H1 (cell line): ENCODE measurements around the gene GRIK4. TPM values are rescaled to one million over a fixed set of nuclear protein-coding genes. Genes with fewer than 3 reads are reported as not detected.

ENCODE experiments used
- EP300 ChIP-seq, 2 experiments: IDR thresholded peaks; 1 replicate in 1 of 2; 2 replicates in 1 of 2; pipeline ENCODE4 v1.6.1; 2011 to 2012; ENCODE audit warnings: low read depth in 2 of 2, low read length in 2 of 2, mild to moderate bottlenecking in 2 of 2, borderline replicate concordance in 1 of 2, inconsistent platforms in 1 of 2, moderate library complexity in 1 of 2
- polyA plus RNA-seq, 7 experiments: library from polyadenylated mRNA; depleted of rRNA in 3 of 7; stranded (reverse) in 5 of 7; unstranded in 2 of 7; fragments of >200 nt in 5 of 7; fragments of 200-250 nt in 2 of 7; gene quantifications; 1 replicate in 5 of 7; 2 replicates in 1 of 7; 4 replicates in 1 of 7; pipeline versions ENCODE4 v1.2.1 to v1.2.3, GENCODE V29; 2011 to 2013; ENCODE audit warnings: missing spikeins in 2 of 7, mixed read lengths in 2 of 7
- total RNA-seq: library from RNA; stranded (reverse); fragmentation: NEBNext Ultra II Directional; extraction: Animal tissue kit (Norgen Biotek cat#: 25700); gene quantifications from 2 replicates; pipeline ENCODE4 v1.2.1, GENCODE V29; 2021

The GRIK4 gene
- total and polyA plus RNA-seq, 2 of the 8 experiments (the other 6 are each of a cell fraction or from before 2014, with no cell fraction given): 1.2 to 2.9 TPM

- TF ChIP-seq EP300 (IDR thresholded peaks at IDR 0.05; ENCODE audit: borderline replicate concordance in 1 of 2, low read depth in 2 of 2, low read length in 2 of 2): no peak
These were observed 122.3 kb downstream of the GRIK4 start (continued) for GRCh38 chr11:120633616-120634393.
